Stimulated activated CD4-positive, alpha-beta T cell treated with anti-CD3 and anti-CD28 coated beads, Interleukin-12 subunit alpha, Interleukin-12 subunit beta, amount 100 ng/mL, for 24 hours (primary cell): ENCODE results near the gene CMA1.
A peak's percentile ranks its signal among the peaks of the same experiment; 100 is the strongest.
"Not testable (repeated sequence)": the region's sequence is repeated elsewhere in the genome, so short reads cannot be mapped to it uniquely, and the experiment has no call there.

Experiments
- DNase-seq, 2 experiments: peaks; one replicate each; pipeline ENCODE4 v3.0.0-alpha.2; 2020; ENCODE audit warnings: low read depth in 2 of 2

Gene CMA1

DNA sequence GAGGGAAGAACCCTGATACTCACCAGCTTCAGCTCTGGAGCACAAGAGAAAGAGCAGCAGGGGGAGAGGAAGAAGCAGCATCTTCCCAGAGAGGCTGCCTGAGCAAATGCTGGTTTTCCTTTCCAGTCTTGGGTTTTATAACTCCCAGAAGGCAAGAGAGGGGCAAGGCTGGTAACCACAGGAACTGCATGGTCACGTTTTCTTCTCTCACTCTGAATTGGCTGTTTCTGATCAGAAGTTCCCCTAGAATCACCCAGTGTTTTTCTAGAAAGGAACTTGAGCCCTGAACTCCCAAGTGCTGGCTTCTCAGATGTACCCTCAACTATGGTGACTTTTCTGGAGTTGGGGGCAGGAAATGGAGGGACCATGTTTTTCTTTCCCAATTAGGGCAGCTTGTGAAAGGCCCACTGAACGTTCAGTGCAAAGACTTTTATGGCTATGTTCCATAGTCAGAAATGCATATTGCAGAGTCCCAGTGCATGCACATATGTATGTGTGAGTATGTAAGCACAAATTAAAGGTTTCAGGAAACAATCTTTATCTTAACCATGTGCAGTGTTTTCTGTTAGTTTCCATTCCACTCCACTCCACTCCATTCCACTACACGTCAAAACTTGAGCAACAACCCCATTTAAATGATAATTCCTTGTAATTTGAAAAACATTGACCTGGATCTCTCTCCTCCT lies at the start of gene CMA1:
Gene CMA1 (minus strand): TSS at position 111 of the 686 bp plus-strand sequence. CDS start 30 bp downstream, at position 81.
- DNase-seq: no peak

GRCh38 chr14:24556756-24557155 lies 48.7 kb upstream of the CMA1 start:
- DNase-seq: no peak

GRCh38 chr14:24549064-24549463 lies 41.0 kb upstream of the CMA1 start:
- DNase-seq: not testable (repeated sequence)

- DNase-seq: no peak
Measured at GRCh38 chr14:24542346-24542936, 34.4 kb upstream of the CMA1 start.

DNA sequence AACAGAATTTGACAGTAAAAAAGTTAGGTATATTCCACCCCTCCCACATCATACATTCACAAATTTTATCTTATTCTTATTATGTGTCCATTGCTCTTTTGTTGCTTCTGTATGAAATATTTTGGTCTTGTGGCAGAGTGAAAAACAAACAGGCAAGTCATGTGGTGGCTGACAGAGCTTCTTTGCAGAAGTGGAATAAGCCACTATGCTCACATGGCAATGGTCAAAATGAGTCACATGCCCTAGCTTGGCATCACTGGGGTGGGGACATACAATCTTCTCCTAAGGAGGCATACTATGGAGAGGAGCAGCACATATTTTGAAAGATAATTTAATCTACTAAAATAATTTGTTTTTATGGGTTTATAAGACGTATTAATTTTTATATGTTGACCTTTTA lies 27.7 kb upstream of the CMA1 start:
- no peak for DNase-seq

DNA sequence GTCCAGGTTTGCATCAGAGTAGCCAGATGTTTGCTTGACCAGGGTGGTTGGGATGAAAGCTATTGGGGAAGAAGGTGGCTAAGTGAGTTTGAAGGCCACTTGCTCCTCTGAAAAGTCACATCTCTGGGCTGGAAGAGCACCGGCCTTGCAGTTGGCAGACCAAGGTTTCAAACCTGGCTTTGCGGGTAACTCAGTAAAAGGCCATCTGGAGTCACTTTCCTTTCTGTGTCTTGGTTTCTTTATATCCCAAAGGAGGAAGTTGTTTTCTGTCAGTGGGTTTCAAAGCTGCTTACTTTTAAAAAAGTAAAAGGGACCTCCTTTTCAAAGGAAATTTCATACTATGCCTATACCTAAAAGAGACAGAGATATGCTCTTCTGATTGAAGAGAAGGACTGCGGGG lies 26.2 kb upstream of the CMA1 start:
- no peak for DNase-seq

GRCh38 chr14:24525877-24526620 lies 18.0 kb upstream of the CMA1 start:
- DNase-seq: not testable (repeated sequence)

DNA sequence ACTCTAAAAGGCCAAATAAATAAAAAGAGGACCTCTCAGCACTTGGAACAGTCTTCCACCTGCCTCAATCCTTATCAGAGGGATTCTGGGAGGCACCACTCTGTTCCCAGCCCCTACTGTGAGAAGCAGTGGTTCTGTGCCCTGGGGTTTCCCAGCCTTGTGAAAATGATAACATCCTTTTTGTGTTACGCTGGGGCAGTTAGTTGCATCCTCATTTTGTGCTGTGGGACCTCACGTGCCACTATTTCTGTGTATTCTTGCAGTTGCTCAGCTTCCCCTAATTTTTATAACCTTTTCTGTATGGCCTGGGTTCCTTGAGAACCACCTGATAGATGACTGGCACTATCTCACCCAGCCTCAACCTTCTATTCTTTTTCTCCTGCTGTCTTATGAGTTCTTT lies 10.8 kb upstream of the CMA1 start:
- DNase-seq: no peak

DNA sequence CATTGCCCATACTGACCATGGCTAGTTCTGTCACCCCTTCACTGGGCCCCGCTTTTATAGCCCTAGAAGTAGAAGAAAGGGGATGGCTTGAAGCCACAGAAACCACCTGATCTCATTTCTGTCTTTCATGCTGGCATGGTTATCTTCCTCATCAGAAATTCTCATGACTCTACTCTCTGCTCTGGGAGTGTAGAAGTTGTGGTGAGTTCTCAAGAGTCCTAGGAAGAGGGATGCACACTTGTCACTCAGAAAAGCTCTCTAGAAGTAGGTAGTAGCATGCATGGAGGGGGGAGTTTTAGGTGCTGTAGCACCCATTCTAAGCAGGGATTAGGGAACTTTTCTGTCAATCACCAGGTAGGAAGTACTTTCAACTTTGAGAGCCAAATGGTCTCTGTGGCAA lies 6.1 kb upstream of the CMA1 start:
- no peak for DNase-seq

DNA sequence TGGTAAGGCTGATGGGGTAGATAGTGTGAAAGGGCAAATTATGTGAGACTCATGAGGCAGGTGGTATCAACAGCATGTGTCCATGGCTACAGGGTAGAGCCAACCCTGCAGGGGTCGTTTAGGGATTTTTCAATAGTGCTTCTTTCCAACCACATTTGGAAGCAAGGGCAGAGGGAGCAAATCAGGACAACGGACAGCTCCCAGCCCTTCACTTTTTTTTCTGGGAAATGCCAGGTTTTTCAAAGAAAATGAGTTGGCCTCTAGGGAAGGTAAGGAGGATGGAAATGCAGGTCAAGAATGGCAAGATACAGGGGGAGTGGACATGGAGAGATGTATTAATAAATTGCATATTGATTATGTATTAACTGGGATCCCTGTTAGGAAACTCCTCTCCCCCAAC lies 4.9 kb upstream of the CMA1 start:
- no peak for DNase-seq

GRCh38 chr14:24506443-24506842 lies 1.6 kb downstream of the CMA1 start:
- DNase-seq: no peak

DNA sequence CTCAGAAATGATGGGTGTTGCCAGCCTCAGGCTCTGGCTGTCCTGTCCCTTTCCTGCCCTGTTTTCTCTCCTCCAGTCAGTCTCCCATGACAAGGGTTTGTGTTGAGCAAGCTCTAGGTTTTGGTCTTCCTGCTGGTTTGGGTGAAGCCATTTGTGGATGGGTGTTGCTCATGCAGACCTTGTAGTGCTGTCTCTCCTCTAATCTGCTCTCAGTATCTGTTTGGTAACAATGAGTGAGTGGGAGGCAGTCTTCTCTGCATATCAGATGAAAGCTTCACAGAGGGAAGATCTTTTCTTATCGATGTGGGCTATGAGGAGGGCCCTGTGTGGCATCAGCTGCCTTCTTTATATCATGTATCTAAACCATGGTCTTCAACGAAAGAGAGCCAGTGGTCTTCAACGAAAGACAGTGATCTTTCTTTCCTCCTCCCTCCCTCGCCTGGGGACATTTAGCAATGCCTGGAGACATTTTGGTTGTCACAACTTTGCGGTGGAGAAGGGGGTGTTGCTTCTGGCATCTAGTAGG lies 3.6 kb downstream of the CMA1 start:
- DNase-seq: no peak

DNA sequence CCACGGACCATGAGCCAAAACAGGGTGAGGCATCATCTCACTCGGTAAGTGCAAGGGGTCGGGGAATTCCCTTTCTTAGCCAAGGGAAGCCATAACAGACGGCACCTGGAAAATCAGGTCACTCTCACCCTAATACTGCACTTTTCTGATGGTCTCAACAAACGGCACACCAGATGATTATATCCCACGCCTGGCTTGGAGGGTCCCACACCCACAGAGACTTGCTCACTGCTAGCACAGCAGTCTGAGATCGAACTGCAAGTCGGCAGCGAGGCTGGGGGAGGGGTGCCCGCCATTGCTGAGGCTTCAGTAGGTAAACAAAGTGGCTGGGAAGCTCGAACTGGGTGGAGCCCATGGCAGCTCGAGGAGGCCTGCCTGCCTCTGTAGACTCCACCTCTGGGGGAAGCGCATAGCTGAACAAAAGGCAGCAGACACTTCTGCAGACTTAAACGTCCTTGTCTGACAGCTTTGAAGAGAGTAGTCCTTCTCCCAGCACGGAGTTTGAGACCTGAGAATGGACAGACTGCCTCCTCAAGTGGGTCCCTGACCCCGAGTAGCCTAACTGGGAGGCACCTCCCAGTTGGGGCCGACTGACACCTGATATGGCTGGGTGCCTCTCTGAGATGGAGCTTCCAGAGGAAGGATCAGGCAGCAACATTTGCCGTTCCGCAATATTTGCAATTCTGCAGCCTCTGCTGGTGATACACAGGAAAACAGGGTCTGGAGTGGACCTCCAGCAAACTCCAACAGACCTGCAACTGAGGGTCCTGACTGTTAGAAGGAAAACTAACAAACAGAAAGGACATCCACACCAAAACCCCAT lies 16.3 kb downstream of the CMA1 start:
- DNase-seq: not testable (repeated sequence)

DNA sequence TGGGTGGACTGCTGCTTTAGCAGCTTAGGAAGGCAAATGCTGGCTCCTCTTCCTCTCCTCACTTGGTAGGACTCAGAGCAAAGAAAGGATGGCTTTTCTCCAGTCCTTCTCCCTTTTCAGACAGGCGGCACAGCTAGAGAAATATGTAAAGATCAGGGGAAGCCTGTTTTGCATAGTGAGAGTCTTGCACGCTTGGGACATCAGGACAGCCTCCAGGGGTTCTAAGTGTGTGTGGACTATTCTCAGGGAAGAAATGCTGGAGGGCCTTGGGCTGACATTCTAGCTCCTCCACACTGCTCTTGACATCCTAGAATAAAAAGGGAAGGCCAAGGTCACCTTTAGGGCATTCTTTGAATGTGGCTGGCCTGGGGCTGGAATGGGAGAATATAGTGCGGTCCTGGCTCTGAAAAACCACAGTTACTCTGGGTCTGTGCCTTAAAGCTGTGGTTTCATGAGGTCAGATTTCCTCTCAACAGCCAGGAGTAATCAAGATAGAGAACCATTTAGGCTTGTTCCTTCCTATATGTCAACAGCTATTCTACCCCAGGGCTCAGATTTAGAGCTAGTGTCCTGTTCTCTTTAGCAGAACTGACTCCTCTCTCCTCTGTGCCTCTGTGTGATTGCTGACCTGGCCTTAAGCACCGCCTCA lies 24.3 kb downstream of the CMA1 start:
- DNase-seq: no peak

GRCh38 chr14:24482699-24483303 lies 25.3 kb downstream of the CMA1 start:
- not testable (repeated sequence) for DNase-seq

GRCh38 chr14:24481622-24482324 lies 26.3 kb downstream of the CMA1 start:
- peak; percentile 21 to 55 for DNase-seq

- DNase-seq: not testable (repeated sequence)
Measured at GRCh38 chr14:24479999-24480398, 28.1 kb downstream of the CMA1 start.

DNA sequence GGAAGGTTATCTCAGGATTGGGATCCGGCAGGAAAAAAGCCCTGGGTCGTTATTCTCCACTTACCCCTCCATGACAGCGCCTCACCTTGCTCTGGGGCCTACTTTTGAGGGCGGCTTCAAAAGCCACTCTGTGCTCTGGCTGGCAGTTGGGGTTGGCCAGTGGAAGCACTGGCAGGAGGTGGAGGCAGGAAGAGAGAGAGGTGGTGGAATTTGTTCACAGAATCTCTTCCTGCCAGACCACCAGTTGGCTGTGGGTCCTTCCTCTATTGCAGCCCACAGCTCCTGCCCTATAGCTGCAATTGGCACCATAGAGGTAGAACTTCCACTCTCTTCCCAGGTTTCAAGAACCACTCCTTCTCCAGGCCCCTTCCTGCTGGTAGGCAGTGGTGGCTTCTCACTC lies 32.8 kb downstream of the CMA1 start:
- DNase-seq: no peak

DNA sequence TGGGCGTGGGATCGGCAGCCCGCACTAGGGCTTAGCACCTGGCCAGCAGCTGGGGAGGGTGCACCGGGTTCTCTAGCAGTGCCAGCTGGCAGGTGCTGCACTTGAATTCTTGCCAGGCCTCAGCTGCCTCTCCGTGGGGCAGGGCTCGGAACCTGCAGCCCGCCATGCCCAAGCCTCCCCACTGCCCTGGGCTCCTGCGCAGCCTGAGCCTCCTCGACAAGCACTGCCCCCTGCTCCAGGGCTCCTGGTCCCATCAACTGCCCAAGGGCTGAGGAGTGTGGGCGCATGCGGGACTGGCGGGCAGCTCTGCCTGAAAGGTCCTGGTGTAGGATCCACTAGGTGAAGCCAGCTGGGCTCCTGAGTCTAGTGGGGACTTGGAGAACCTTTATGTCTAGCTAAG lies 34.9 kb downstream of the CMA1 start:
- no peak for DNase-seq

GRCh38 chr14:24470450-24470849 lies 37.6 kb downstream of the CMA1 start:
- DNase-seq: not testable (repeated sequence)
